NCI-H2029 (cell line): ENCODE measurements around the gene AP3M1.
A peak's percentile ranks its signal among the peaks of the same experiment; 100 is the strongest.

ENCODE experiments used
- DNase-seq: peaks from one replicate; lab custom pipeline; 2025; lab: John Stamatoyannopoulos, UW

The AP3M1 gene

GRCh38 chr10:74114041-74114448 lies 36.6 kb downstream of the AP3M1 start:
- no peak for DNase-seq

- DNase-seq: no peak
Measured at GRCh38 chr10:74113546-74113945, 37.1 kb downstream of the AP3M1 start.

GRCh38 chr10:74111799-74112198 lies 38.8 kb downstream of the AP3M1 start:
- no peak for DNase-seq

DNA sequence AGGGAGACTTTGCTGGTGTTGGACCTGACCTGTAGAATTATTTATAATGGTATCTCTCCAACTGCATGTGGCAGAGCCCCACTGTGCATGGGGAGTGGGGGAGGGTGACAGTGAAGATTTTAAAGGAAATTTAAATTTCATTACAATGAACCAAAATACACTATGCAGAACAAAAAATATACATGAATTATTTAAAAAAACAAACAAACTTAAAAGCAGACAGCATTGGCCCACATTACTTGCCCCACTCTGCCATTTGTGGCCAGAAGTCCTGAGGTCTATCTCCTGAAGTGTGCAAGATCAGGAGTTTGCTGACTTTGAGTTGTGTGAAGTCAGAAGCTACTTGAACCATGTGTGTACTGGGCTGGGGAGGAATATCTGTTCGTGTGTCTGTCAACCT lies 40.5 kb downstream of the AP3M1 start:
- no peak for DNase-seq

DNA sequence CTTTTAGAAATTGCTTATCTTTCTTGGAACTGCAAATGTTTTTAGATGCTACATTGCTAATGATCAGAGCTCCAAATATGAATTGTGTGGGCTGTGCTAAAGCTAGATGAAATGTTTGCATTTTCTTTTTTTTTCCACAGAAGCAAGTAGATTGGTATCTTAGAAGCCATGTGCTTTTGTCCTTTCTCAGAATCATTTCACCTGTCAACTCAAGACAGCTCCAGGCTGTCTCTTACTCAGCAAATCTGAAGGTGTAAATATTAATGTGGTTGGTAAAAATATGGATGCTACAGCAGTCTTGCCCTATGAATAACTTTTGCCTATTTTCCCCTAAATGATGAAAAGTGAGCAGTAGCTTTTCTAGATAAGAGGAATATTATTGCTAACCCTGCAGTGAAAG lies 41.2 kb downstream of the AP3M1 start:
- no peak for DNase-seq

GRCh38 chr10:74107391-74107790 lies 43.2 kb downstream of the AP3M1 start:
- DNase-seq: no peak

GRCh38 chr10:74104996-74105395 lies 45.6 kb downstream of the AP3M1 start:
- DNase-seq: no peak

DNA sequence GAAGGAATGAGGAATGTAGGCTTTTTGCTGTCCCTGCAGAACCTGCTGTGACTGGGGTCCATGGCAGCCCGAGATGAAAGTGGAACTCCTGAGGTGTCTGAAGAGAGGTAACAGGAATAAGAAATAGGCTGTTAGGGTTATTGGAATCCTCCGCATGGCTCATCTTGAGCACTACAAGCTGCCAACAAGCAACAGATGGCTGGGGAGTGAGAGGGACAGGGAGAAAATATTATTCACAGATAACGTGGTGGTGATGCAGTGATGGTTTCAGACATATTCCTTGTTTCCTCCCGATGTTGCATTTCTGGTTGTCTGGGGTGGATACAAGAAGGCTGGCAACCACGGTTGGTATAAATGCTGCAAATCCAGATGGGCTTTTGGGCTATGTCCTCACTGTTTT lies 46.1 kb downstream of the AP3M1 start:
- no peak for DNase-seq

DNA sequence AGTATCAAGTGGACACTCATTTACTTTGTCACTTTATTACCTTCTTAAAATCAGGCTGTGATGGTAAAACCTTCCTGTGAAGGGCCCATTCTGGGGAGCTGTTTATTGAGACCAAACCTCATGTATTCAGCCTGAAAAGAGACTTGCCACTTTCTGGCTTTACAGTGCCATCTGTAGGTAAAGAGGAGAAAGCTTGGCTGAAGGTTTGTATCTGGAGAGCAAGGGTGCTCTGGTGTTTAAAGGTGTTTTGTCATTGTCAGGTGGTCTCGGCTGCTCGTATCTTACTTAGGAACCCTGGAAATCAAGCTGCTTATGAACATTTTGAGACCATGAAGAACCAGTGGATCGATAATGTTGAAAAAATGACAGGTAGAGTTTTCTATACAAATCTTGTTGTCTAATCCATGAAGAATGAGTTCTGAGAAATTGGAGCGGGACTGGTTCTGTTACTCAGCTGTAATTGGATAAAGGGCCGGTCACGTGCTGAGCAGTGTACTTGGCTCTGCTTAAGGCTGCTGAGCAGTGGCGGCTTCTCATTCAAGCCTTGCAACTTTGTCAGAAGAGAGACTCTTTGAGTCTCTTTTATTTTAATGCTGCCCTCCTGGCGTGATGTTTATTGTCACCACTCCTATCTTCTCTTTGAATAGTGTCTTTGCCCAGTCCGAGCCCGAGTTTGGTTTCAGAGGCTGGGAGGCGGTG lies 46.9 kb downstream of the AP3M1 start:
- no peak for DNase-seq

DNA sequence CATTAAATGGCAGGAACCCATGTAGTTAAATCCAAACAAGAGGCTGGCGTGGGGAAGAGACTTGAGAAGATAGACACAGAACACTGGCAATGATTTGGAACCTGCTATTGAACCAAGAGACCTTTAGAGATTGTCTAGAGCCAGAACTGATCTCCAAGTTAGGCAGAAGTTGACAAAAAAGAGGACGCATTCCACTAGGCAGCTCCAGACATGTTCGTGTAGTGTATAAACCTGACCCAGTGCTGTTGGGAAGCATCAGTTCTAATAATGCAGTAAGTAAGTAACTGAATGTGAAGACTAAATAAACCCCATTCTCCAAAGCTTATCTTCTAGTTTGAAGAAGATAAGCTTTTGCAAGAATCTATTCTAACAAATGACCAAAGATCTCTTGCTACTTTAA lies 50.8 kb downstream of the AP3M1 start:
- no peak for DNase-seq

DNA sequence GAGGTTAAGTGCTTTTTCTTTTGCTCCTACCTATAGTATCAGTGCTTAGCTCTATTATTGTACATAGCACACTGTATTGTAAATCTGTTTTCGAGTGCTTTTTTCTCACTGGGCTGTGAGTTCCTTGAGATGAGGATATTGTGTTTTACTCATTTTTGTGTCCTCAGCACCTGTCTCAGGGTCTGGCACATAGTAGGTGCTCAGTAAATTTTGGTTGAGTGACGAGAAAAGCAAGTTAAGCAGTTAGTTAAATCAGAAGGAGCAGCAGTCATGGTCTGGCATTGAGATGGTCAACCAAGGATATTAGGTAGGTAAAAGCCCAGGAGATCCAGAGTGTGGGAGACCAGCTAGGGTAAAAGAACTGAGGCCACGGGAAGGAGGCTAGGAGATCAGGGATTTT lies 51.2 kb downstream of the AP3M1 start:
- DNase-seq: no peak

- DNase-seq: peak; percentile 3
Measured at GRCh38 chr10:74097776-74098175, 52.9 kb downstream of the AP3M1 start.

GRCh38 chr10:74096777-74097176 lies 53.9 kb downstream of the AP3M1 start:
- no peak for DNase-seq

DNA sequence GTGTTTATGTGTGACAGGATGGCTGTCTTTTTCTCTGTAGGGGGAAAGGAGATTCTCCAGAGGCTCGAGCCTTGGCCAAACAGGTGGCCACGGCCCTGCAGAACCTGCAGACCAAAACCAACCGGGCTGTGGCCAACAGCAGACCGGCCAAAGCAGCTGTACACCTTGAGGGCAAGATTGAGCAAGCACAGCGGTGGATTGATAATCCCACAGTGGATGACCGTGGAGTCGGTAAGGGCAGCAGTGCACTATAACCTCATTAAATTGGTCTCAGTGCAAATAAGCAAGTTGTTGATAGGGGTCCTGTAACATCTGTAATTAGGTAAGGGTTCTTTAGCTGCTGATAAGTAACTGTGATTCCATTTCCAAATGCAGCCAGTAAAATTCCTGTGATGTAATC lies 56.4 kb downstream of the AP3M1 start:
- DNase-seq: no peak

GRCh38 chr10:74093530-74094164 lies 57.0 kb downstream of the AP3M1 start:
- DNase-seq: no peak

- DNase-seq: no peak
Measured at GRCh38 chr10:74092372-74092771, 58.3 kb downstream of the AP3M1 start.

DNA sequence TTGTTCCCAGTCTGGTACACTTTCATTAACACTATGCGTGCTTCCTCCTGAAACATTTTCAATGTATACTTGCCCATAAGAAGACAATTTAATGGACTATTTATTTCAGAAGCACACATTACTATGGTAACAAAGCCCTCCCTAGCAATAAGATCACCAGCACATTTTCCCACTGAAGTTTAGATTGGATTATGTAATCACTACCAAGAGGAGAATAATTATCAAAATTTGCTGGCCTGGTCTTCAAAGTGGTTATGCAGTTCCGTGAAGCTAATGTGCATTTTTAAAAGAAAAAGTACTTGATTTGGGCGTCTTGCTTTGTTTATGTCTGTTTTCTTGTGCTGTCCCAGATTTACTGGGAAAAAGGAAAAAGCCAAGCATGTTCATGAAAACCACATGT lies 61.9 kb downstream of the AP3M1 start:
- no peak for DNase-seq

DNA sequence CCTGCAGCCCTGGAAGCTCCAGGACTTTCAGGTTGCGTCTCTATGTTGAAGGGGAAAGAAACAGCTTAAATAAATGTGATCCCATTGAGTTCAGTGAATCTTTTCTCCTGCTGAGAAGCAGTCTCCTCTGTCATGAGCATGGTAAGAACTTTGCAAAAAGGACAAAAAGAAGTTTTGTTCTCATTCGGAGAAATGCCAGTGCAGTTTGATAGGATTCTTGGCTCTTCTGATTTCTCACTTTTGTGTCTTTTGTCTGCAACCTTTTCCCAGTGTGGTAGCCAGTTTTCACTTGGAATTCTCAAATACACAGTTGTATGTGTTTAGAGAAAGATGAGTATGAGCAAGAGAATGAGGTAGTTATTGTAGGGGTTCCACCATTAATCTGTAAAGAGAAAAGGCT lies 64.3 kb downstream of the AP3M1 start:
- no peak for DNase-seq

DNA sequence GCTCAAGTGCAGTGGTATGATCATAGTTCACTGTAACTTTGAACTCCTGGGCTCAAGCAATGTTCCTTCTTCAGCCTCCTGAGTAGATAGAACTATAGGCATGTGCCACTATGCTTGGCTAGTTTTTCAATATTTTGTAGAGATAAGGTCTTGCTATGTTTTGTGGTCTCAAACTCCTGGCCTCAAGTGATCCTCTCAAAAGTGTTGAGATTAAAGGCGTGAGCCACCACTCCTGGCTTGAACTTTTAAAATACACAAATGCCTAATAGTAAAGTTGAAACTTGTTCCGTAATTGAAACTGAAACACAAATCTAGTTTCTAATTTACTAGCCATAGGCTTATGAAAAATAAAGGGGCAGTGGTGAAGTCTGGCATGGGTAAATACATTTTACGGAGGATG lies 65.7 kb downstream of the AP3M1 start:
- no peak for DNase-seq

DNA sequence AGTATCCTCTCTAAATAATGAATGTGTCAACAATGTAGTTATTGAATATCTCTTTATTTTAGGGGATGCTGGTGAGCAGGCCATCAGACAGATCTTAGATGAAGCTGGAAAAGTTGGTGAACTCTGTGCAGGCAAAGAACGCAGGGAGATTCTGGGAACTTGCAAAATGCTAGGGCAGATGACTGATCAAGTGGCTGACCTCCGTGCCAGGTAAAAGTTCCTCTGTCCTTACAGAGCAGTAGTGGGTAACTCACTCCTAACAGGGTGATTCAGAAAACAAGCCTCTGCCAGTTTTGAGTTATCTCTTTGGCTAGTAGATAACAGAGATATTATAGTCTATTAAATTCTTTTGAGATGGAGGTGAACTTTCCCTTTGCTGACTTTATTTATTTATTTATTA lies 67.3 kb downstream of the AP3M1 start:
- DNase-seq: no peak

GRCh38 chr10:74081941-74082718 lies 68.5 kb downstream of the AP3M1 start:
- DNase-seq: no peak

DNA sequence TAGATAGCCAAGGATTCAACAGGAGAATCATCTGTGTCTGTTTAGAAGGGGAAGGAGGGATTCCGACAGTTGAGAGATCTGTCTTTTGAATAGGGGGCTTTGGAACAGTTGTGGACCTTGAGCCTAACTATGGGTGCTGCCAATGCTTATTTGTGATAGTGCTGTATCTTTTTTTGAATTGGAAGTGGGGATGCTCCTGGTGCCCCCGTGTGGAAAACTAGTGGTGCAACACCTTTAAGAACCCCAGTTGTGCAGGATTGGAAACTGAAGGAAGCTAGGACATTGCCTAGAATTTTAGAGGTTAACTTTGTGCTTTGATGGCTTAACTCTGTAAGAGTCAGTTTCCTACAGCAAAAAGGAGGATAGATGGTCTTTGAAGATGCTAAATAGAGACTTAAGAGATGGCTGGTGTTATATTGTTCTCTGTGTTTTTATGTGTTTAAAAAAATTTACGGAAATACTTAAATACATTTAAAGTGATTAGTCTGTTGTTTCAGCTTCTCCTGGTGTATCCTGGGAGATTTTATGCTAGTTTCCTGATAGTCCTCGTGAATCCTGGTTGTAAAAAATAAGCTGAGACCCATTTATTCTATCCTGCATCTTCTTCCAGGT lies 69.3 kb downstream of the AP3M1 start:
- no peak for DNase-seq
